ENCODE data around the gene CD44.

CD44 gene

GRCh38 chr11:35247863-35248262 is 108.9 kb downstream of the CD44 start:
- TF ChIP-seq EZH2phosphoT487 (IDR thresholded peaks at IDR 0.05; ENCODE audit: borderline replicate concordance, low read length): no peak
- TF ChIP-seq CTCF (IDR thresholded peaks at IDR 0.05; ENCODE audit: low read depth, low read length, poor library complexity, severe bottlenecking): no peak
- no peak overlapping the region for H3K4me3 ChIP-seq (ENCODE audit: low read length)
- no peaks in the 10 kb centered on the region for H3F3A ChIP-seq (ENCODE audit: control insufficient read depth, insufficient read depth)
- peaks cover 3% of the 10 kb centered on the region; the same call in 1 of the 2 replicates for H3K9me3 ChIP-seq (ENCODE audit: control insufficient read depth, insufficient read depth, low read length)
- no peaks in the 10 kb centered on the region for H3K9me2 ChIP-seq (replicated peaks; ENCODE audit: control insufficient read depth, low read length)
- H4K20me1 ChIP-seq (ENCODE audit: control insufficient read depth, insufficient read depth, low read depth, low read length): no peaks in the 10 kb centered on the region
- H3K79me2 ChIP-seq (ENCODE audit: control insufficient read depth, low read length): no peaks in the 10 kb centered on the region
- no peaks in the 10 kb centered on the region for H3K4me1 ChIP-seq (ENCODE audit: control insufficient read depth, low read length)
- no peaks in the 10 kb centered on the region for H3K27me3 ChIP-seq (ENCODE audit: control insufficient read depth, low read length)
- H3K27ac ChIP-seq (ENCODE audit: low read depth, low read length): no peak overlapping the region
- H3K4me2 ChIP-seq (ENCODE audit: low read length): no peak overlapping the region
- H3K36me3 ChIP-seq (ENCODE audit: control insufficient read depth, low read length): no peaks in the 10 kb centered on the region

- Histone ChIP-seq H3K79me2 (ENCODE audit: control insufficient read depth, low read length) (no peaks in the 10 kb centered on the region), H3K9me2 (replicated peaks; ENCODE audit: control insufficient read depth, low read length) (no peaks in the 10 kb centered on the region), H3K9me3 (ENCODE audit: control insufficient read depth, insufficient read depth, low read length) (peaks cover 3% of the 10 kb centered on the region; the same call in 1 of the 2 replicates), H3K4me1 (ENCODE audit: control insufficient read depth, low read length) (no peaks in the 10 kb centered on the region), H3K27me3 (ENCODE audit: control insufficient read depth, low read length) (no peaks in the 10 kb centered on the region), H4K20me1 (ENCODE audit: control insufficient read depth, insufficient read depth, low read depth, low read length) (no peaks in the 10 kb centered on the region), H3K4me2 (ENCODE audit: low read length) (no peak overlapping the region), H3K36me3 (ENCODE audit: control insufficient read depth, low read length) (no peaks in the 10 kb centered on the region), H3K4me3 (ENCODE audit: low read length) (no peak overlapping the region), H3K27ac (ENCODE audit: low read depth, low read length) (no peak overlapping the region), H3F3A (ENCODE audit: control insufficient read depth, insufficient read depth) (no peaks in the 10 kb centered on the region)
- TF ChIP-seq CTCF (IDR thresholded peaks at IDR 0.05; ENCODE audit: low read depth, low read length, poor library complexity, severe bottlenecking) (no peak), EZH2phosphoT487 (IDR thresholded peaks at IDR 0.05; ENCODE audit: borderline replicate concordance, low read length) (no peak)
These were observed 109.8 kb downstream of the CD44 start for GRCh38 chr11:35248558-35249323.

- Histone ChIP-seq H3K9me2 (replicated peaks; ENCODE audit: control insufficient read depth, low read length) (no peaks in the 10 kb centered on the region), H3F3A (ENCODE audit: control insufficient read depth, insufficient read depth) (no peaks in the 10 kb centered on the region), H3K36me3 (ENCODE audit: control insufficient read depth, low read length) (no peaks in the 10 kb centered on the region), H3K4me3 (ENCODE audit: low read length) (no peak overlapping the region), H3K9me3 (ENCODE audit: control insufficient read depth, insufficient read depth, low read length) (peaks cover 3% of the 10 kb centered on the region; the same call in 1 of the 2 replicates), H4K20me1 (ENCODE audit: control insufficient read depth, insufficient read depth, low read depth, low read length) (no peaks in the 10 kb centered on the region), H3K79me2 (ENCODE audit: control insufficient read depth, low read length) (no peaks in the 10 kb centered on the region), H3K27me3 (ENCODE audit: control insufficient read depth, low read length) (no peaks in the 10 kb centered on the region), H3K4me1 (ENCODE audit: control insufficient read depth, low read length) (no peaks in the 10 kb centered on the region), H3K4me2 (ENCODE audit: low read length) (no peak overlapping the region), H3K27ac (ENCODE audit: low read depth, low read length) (no peak overlapping the region)
- no peak for TF ChIP-seq EZH2phosphoT487 (IDR thresholded peaks at IDR 0.05; ENCODE audit: borderline replicate concordance, low read length)
- TF ChIP-seq CTCF (IDR thresholded peaks at IDR 0.05; ENCODE audit: low read depth, low read length, poor library complexity, severe bottlenecking): no peak
These were observed 111.2 kb downstream of the CD44 start for GRCh38 chr11:35250192-35250591.
